Right ventricle myocardium inferior (tissue), 1 donor: ENCODE measurements around the gene EHD1. TPM values are rescaled to one million over a fixed set of nuclear protein-coding genes. Genes with fewer than 3 reads are reported as not detected.
A peak's percentile ranks its signal among the peaks of the same experiment; 100 is the strongest.
"Not testable (repeated sequence)": the region's sequence is repeated elsewhere in the genome, so short reads cannot be mapped to it uniquely, and the experiment has no call there.

Experiments used
- ATAC-seq: fragments of 200-7000 bp; cut with Tn5 transposase; one replicate; pipeline ENCODE4 v1.9.1; 2020; ENCODE audit warnings: mild to moderate bottlenecking, moderate library complexity
- DNase-seq: peaks from one replicate; pipeline ENCODE4 v3.0.0; 2021; ENCODE audit errors: missing footprints
- intact Hi-C: fragments of 100-400 bp; cut with DNase I; formaldehyde crosslinking; loops from one replicate; pipeline ENCODE4 v1.11.0; 2022
- total RNA-seq: library from RNA; stranded (reverse); fragmentation: NEBNext Ultra II Directional; extraction: Animal tissue kit (Norgen Biotek cat#: 25700); gene quantifications from one replicate; pipeline ENCODE4 v1.2.1, GENCODE V29; 2021
- donor health status: DM: no; HTN: yes; CAD: no; lungs with severe emphysema.

Gene EHD1
- total RNA-seq, 1 donor from 2014 or later: 56.0 TPM

- intact Hi-C loops: loop anchor here (2.0 kb wide), 1 partner anchor 25 kb away; the partner anchor contains the start of gene EHD1
Measured at GRCh38 chr11:64854157-64854533, 24.3 kb downstream of the EHD1 start.

DNA sequence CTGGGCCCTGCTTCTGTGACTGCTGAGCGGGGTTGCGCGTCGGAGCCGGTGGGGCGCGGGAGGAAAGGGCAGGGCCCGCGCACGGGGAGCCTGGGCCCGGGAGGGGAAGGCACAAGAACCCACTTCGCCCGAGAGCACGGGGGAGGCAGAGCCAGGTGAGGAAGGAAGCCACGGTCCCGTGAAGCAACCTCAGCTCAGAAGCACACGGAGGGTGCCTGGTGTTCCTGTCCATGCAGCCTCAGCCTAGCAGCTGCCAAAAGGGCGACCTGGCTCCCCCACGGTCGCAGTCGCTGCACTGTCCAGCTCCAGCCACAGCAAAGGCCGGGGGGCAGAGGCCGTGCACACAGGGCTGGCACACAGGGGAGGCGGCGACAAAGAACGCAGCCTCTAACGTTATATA, 24.7 kb downstream of the EHD1 start:
- no peak for DNase-seq
- intact Hi-C loops: loop anchor here (2.0 kb wide), 1 partner anchor 25 kb away; the partner anchor contains the start of gene EHD1

More at GRCh38 chr11:64854157-64854533, 24.3 kb downstream of the EHD1 start:
- DNase-seq: no peak
- ATAC-seq: no peak

GRCh38 chr11:64852804-64853509, 25.5 kb downstream of the EHD1 start:
- intact Hi-C loops: no loop called here

More for the DNA sequence above, 24.7 kb downstream of the EHD1 start:
- ATAC-seq: no peak

DNA sequence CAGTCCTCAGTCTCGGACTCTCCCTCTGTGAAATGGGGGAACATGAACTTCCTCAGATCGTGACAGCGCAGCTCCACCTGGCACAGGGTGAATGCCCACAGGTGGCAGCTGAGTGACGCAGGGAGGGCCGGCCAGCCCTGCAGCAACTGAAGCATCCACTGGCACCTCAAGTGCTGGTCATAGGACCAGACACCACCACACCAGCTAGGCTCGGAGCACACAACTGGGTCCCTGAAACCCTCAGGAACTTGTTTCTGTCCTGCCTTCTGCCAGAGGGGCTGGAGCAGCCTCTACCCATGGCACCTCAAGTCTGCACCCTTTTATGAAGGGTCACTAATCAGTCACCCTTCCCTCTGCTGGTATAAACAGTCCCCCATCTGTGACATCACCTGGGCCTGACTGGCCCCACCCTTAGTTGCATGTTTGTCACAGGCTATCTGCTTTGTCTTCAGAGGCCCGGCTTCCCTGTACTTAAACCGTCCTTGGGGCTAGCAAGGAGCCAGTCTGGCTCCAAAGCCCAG, 26.5 kb downstream of the EHD1 start:
- DNase-seq (no peak), ATAC-seq (no peak)
- intact Hi-C loops: no loop called here

More at GRCh38 chr11:64852804-64853509, 25.5 kb downstream of the EHD1 start:
- ATAC-seq: no peak
- DNase-seq: no peak

GRCh38 chr11:64850979-64851567, 27.3 kb downstream of the EHD1 start:
- intact Hi-C loops: no loop called here
- DNase-seq: no peak
- ATAC-seq: no peak

DNA sequence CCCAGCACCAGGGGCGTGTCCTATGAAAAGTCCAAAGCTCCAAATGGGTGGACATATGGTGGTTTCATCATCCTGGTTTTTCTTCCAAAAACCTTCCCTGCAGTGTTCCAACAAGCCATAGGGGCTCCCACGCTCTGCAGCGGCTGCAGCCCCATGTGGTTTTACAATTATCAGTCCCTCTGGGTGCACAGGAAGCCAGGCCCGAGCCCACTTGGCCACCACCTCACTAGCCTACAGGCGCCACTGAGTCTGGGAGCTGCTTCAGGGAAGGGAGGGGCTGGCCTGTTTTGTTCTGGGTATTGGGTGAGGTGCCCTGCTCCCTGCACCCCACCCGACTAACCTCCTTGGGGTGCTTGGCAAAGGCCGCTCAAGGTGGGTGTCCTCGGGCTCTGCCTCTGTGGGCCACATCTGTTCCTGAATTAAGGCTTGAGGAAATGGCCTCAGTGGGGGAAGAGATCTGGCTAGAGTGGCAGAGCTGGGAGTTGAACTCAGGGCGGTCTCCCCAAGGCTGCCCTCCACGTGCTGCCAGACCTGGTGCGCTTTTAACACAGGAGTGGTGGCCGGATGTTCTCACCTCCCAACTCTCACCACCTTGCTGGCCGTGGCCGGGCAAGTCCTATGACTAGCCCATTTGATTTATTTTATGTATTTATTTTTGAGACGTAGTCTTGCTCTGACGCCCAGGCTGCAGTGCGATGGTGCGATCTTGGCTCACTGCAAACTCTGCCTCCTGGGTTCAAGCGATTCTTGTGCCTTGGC, 28.6 kb downstream of the EHD1 start:
- intact Hi-C loops: loop anchor here (5.0 kb wide), 1 partner anchor 163 kb away; the partner anchor contains the start of gene ARL2
- DNase-seq: peak; percentile 76
- ATAC-seq: peak; percentile 31

DNA sequence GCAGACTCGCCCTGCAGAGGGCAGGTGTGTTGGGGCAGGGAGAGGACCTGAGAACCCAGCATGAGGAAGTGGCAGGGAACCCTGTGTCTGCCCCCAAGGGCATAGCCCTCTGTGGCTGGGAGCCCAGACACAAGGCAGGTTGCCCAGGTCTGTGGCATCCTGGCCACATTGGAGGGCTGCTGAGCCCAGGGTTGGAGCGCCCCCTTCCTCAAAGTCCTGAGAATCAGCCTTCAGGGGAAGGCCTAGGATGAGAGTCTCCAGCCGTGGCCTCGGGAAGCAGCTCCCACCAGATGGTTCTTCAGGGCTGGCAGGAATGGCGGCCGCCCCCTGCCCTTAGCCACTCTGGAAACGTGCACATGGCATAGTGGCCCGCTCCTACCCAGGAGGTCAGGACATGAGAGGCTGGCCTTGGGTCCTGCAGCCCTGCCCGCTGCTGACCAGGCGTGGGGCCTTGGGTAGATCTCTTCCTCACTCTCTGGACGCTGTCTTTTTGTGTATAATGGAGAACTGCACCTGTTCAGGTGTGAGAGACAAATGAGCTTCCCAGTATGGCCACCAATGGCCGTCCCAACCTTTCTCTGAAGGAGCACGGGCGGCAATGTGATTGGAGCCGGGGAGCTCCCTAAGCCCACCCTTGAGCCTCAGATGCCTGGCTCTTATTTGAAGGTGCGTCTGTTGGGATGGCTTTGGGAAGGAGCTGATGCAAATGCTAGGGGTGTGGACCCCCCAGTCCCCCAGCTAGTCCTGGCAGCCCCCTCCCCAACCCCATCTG, 29.4 kb downstream of the EHD1 start:
- intact Hi-C loops: loop anchor here (5.0 kb wide), 1 partner anchor 163 kb away; the partner anchor contains the start of gene ARL2
- DNase-seq (no peak), ATAC-seq (no peak)

DNA sequence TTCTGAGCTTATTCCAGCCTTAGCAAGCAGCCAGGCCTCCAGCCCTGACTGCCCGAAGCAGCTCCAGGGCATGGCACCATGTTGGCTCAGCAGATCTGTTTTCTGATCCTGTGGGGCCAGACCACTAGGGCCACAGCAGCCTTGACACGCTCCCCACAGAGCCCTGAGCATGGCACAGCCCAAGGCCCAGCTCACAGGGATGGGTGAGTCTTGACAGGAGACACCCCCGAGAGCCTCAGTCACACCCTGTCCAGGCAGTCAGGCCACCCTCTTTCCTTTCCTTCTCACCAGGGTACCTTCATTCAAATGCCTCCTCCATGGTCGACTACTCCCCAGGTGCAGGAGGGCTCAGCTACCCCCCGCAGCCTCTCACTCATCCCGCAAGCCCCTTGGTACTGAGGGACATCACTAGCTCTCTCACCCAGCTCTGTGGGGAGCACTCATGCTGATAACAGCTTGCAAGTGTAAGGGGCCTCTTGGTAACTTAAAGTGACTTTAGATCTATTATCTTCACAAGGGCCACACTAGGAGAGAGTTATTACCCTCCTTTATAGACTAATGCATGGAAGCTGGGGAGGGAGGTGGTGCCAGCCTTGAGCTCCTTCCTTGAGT, 30.1 kb downstream of the EHD1 start:
- ATAC-seq (no peak), DNase-seq (no peak)
- intact Hi-C loops: loop anchor here (5.0 kb wide), 1 partner anchor 164 kb away; the partner anchor contains the start of gene ARL2

- intact Hi-C loops: loop anchor here (1.0 to 5.0 kb wide), 3 partner anchors 43 to 165 kb away; partner anchors contain the start of gene ARL2
- ATAC-seq (peak; percentile 91), DNase-seq (peak; percentile 95)
Measured at GRCh38 chr11:64846998-64847666, 31.3 kb downstream of the EHD1 start.

GRCh38 chr11:64845776-64846129, 32.7 kb downstream of the EHD1 start:
- intact Hi-C loops: loop anchor here (5.0 kb wide), 1 partner anchor 167 kb away; the partner anchor contains the start of gene ARL2
- ATAC-seq, DNase-seq: not testable (repeated sequence)

GRCh38 chr11:64845129-64845775, 33.2 kb downstream of the EHD1 start:
- no peak for DNase-seq
- intact Hi-C loops: loop anchor here (5.0 kb wide), 1 partner anchor 167 kb away; the partner anchor contains the start of gene ARL2
- no peak for ATAC-seq

- intact Hi-C loops: loop anchor here (5.0 kb wide), 1 partner anchor 168 kb away; the partner anchor contains the start of gene ARL2
Measured at GRCh38 chr11:64844330-64845128, 33.9 kb downstream of the EHD1 start, which contains the start of gene CDC42BPG. CDC42BPG (minus strand) TSS chr11:64844653; CDS start chr11:64844569, 84 bp downstream.

GRCh38 chr11:64843686-64844329, 34.6 kb downstream of the EHD1 start:
- intact Hi-C loops: no loop called here
- DNase-seq: no peak
- ATAC-seq: no peak

More at GRCh38 chr11:64844330-64845128, 33.9 kb downstream of the EHD1 start, which contains the start of gene CDC42BPG:
- DNase-seq (peak; percentile 86), ATAC-seq (peak; percentile 41)

- ATAC-seq: no peak
Measured at GRCh38 chr11:64842851-64843685, 35.4 kb downstream of the EHD1 start.

More at GRCh38 chr11:64842851-64843685, 35.4 kb downstream of the EHD1 start:
- intact Hi-C loops: no loop called here
- no peak for DNase-seq
